Transverse colon (tissue), 4 donors: ENCODE data around the gene TRDN.

Source experiments
- EP300 ChIP-seq: sonication (generic); formaldehyde crosslinking; IDR thresholded peaks from one replicate; pipeline ENCODE4 v1.6.1; 2017; ENCODE audit warnings: antibody characterized with exemption, low read depth
- POLR2A ChIP-seq: fragments of 450-650 bp; IDR thresholded peaks from one replicate; pipeline ENCODE4 v1.6.1; 2016; ENCODE audit warnings: antibody characterized with exemption, mild to moderate bottlenecking, moderate library complexity
- POLR2AphosphoS5 ChIP-seq, 3 donors: sonication (generic); formaldehyde crosslinking; IDR thresholded peaks; one replicate each; pipeline ENCODE4 v1.6.1; 2016; ENCODE audit warnings: antibody characterized with exemption in 3 of 3
- TF ChIP-seq, protein P1 (sequence below), 5 experiments: fragments of 200-600 bp in 3 of 5; fragments of 450-650 bp in 2 of 5; sonication (generic) in 3 of 5; IDR thresholded peaks; 1 replicate in 2 of 5; 2 replicates in 3 of 5; pipeline ENCODE4 v1.5.1; 2016 to 2017; ENCODE audit warnings: antibody characterized with exemption in 5 of 5, inconsistent platforms in 3 of 5, mild to moderate bottlenecking in 2 of 5, moderate library complexity in 1 of 5

GRCh38 chr6:123434186-123434585, 202.6 kb downstream of the TRDN start:
- TF ChIP-seq, protein P1, sequence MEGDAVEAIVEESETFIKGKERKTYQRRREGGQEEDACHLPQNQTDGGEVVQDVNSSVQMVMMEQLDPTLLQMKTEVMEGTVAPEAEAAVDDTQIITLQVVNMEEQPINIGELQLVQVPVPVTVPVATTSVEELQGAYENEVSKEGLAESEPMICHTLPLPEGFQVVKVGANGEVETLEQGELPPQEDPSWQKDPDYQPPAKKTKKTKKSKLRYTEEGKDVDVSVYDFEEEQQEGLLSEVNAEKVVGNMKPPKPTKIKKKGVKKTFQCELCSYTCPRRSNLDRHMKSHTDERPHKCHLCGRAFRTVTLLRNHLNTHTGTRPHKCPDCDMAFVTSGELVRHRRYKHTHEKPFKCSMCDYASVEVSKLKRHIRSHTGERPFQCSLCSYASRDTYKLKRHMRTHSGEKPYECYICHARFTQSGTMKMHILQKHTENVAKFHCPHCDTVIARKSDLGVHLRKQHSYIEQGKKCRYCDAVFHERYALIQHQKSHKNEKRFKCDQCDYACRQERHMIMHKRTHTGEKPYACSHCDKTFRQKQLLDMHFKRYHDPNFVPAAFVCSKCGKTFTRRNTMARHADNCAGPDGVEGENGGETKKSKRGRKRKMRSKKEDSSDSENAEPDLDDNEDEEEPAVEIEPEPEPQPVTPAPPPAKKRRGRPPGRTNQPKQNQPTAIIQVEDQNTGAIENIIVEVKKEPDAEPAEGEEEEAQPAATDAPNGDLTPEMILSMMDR (IDR thresholded peaks at IDR 0.05) = no peak
- TF ChIP-seq POLR2A (no peak), EP300 (no peak), POLR2AphosphoS5 (IDR thresholded peaks at IDR 0.05) (no peak)
